ENCODE measurements around the gene KLHL4. TPM values are rescaled to one million over a fixed set of nuclear protein-coding genes. Genes with fewer than 3 reads are reported as not detected.

KLHL4 gene
- total and polyA plus RNA-seq, 4 donors, result 0.19 to 0.70 (median 0.46) TPM

- TF ChIP-seq CTCF (IDR thresholded peaks at IDR 0.05; ENCODE audit: low read depth, low read length, missing input control), result no peak
- TF ChIP-seq, protein P1, sequence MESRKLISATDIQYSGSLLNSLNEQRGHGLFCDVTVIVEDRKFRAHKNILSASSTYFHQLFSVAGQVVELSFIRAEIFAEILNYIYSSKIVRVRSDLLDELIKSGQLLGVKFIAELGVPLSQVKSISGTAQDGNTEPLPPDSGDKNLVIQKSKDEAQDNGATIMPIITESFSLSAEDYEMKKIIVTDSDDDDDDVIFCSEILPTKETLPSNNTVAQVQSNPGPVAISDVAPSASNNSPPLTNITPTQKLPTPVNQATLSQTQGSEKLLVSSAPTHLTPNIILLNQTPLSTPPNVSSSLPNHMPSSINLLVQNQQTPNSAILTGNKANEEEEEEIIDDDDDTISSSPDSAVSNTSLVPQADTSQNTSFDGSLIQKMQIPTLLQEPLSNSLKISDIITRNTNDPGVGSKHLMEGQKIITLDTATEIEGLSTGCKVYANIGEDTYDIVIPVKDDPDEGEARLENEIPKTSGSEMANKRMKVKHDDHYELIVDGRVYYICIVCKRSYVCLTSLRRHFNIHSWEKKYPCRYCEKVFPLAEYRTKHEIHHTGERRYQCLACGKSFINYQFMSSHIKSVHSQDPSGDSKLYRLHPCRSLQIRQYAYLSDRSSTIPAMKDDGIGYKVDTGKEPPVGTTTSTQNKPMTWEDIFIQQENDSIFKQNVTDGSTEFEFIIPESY (IDR thresholded peaks at IDR 0.05), result no peak
- no peak for TF ChIP-seq RXRA (IDR thresholded peaks at IDR 0.05)
- TF ChIP-seq RAD21 (IDR thresholded peaks at IDR 0.05), result no peak
These were observed 1.8 kb upstream of the KLHL4 start (continued) for GRCh38 chrX:87515836-87516235.

GRCh38 chrX:87516717-87517121 is 883 bp upstream of the KLHL4 start:
- no peak for DNase-seq (ENCODE audit: low spot score)
- Histone ChIP-seq H3K27ac (ENCODE audit: low read depth in 1 of 2, low read length in 2 of 2) (no peak overlapping the region), H3K4me1 (ENCODE audit: control insufficient read depth in 4 of 4, insufficient read depth in 4 of 4, low read length in 3 of 4) (no peaks in the 10 kb centered on the region), H3K4me3 (ENCODE audit: low read depth in 1 of 3, low read length in 3 of 3) (no peak overlapping the region), H3K36me3 (ENCODE audit: control insufficient read depth in 4 of 4, insufficient read depth in 3 of 4, low read depth in 1 of 4, low read length in 3 of 4) (no peaks in the 10 kb centered on the region), H3K9ac (ENCODE audit: low read depth in 1 of 2, low read length in 2 of 2) (no peak overlapping the region), H3K9me3 (ENCODE audit: control insufficient read depth in 4 of 4, low read length in 3 of 4) (no peaks in the 10 kb centered on the region), H3K27me3 (ENCODE audit: control insufficient read depth in 4 of 4, insufficient read depth in 4 of 4, low read length in 3 of 4) (no peaks in the 10 kb centered on the region)
- TF ChIP-seq TAF1 (conservative IDR thresholded peaks at IDR 0.05) (no peak), FOXA1 (IDR thresholded peaks at IDR 0.05) (no peak), SP1 (IDR thresholded peaks at IDR 0.05) (no peak), NR2F2 (IDR thresholded peaks at IDR 0.05) (no peak), EGR1 (IDR thresholded peaks at IDR 0.05; ENCODE audit: low read depth in 2 of 2) (no peak), JUND (IDR thresholded peaks at IDR 0.05) (no peak), CTCF (IDR thresholded peaks at IDR 0.05; ENCODE audit: low read depth, low read length, missing input control) (no peak), YY1 (IDR thresholded peaks at IDR 0.05) (no peak), MAX (IDR thresholded peaks at IDR 0.05) (no peak), HNF4G (IDR thresholded peaks at IDR 0.05) (no peak), FOXA2 (IDR thresholded peaks at IDR 0.05) (no peak), HNF4A (conservative IDR thresholded peaks at IDR 0.05) (no peak), RAD21 (IDR thresholded peaks at IDR 0.05) (no peak), GABPA (IDR thresholded peaks at IDR 0.05 in 1 of 2, conservative IDR thresholded peaks at IDR 0.05 in 1 of 2) (no peak), RXRA (IDR thresholded peaks at IDR 0.05) (no peak)
- TF ChIP-seq, protein P1 (IDR thresholded peaks at IDR 0.05), result no peak
- TF ChIP-seq, protein P2, sequence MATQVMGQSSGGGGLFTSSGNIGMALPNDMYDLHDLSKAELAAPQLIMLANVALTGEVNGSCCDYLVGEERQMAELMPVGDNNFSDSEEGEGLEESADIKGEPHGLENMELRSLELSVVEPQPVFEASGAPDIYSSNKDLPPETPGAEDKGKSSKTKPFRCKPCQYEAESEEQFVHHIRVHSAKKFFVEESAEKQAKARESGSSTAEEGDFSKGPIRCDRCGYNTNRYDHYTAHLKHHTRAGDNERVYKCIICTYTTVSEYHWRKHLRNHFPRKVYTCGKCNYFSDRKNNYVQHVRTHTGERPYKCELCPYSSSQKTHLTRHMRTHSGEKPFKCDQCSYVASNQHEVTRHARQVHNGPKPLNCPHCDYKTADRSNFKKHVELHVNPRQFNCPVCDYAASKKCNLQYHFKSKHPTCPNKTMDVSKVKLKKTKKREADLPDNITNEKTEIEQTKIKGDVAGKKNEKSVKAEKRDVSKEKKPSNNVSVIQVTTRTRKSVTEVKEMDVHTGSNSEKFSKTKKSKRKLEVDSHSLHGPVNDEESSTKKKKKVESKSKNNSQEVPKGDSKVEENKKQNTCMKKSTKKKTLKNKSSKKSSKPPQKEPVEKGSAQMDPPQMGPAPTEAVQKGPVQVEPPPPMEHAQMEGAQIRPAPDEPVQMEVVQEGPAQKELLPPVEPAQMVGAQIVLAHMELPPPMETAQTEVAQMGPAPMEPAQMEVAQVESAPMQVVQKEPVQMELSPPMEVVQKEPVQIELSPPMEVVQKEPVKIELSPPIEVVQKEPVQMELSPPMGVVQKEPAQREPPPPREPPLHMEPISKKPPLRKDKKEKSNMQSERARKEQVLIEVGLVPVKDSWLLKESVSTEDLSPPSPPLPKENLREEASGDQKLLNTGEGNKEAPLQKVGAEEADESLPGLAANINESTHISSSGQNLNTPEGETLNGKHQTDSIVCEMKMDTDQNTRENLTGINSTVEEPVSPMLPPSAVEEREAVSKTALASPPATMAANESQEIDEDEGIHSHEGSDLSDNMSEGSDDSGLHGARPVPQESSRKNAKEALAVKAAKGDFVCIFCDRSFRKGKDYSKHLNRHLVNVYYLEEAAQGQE (IDR thresholded peaks at IDR 0.05), result no peak
- TF ChIP-seq, protein P3, sequence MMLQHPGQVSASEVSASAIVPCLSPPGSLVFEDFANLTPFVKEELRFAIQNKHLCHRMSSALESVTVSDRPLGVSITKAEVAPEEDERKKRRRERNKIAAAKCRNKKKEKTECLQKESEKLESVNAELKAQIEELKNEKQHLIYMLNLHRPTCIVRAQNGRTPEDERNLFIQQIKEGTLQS (IDR thresholded peaks at IDR 0.05), result no peak

Data from liver (tissue), 9 donors.